BE2C (cell line): ENCODE measurements around the gene RTP4. TPM values are rescaled to one million over a fixed set of nuclear protein-coding genes. Genes with fewer than 3 reads are reported as not detected.

Source experiments
- DNase-seq: peaks from one replicate; pipeline ENCODE4 v3.0.0-alpha.2; 2020
- H3K27me3 ChIP-seq: fragments of 250-450 bp; sonication (Bioruptor Pico); 2 replicates; pipeline ENCODE4 v1.5.1; 2020; ENCODE audit warnings: mild to moderate bottlenecking
- H3K36me3 ChIP-seq: fragments of 250-450 bp; sonication (Bioruptor Pico); 2 replicates; pipeline ENCODE4 v1.5.1; 2020; ENCODE audit warnings: mild to moderate bottlenecking
- H3K4me1 ChIP-seq: fragments of 250-450 bp; sonication (Bioruptor Pico); 2 replicates; pipeline ENCODE4 v1.5.1; 2020
- H3K4me3 ChIP-seq: 2 replicates; pipeline ENCODE4 v1.5.1; 2011; ENCODE audit warnings: low read depth, low read length
- H3K9me3 ChIP-seq: fragments of 250-450 bp; sonication (Bioruptor Pico); 2 replicates; pipeline ENCODE4 v1.5.1; 2020
- CTCF ChIP-seq: IDR thresholded peaks from 2 replicates; pipeline ENCODE4 v1.5.1; 2012; ENCODE audit warnings: mild to moderate bottlenecking, low read depth, low read length
- polyA plus RNA-seq: library from polyadenylated mRNA; unstranded; fragments of >200 nt; gene quantifications from one replicate; pipeline ENCODE4 v1.2.1, GENCODE V29; 2012; ENCODE audit warnings: low read depth, missing spikeins; ENCODE audit not compliant: insufficient read length, insufficient read depth

The RTP4 gene
- not detected for polyA plus RNA-seq

GRCh38 chr3:187368251-187369088 is at the start of gene RTP4:
RTP4 (plus strand) TSS chr3:187368385; CDS start chr3:187368442, 57 bp downstream.
- Histone ChIP-seq H3K36me3 (no peaks in the 10 kb centered on the region), H3K4me3 (no peak within 1 kb of the TSS), H3K27me3 (peaks cover 6% of the 10 kb centered on the region), H3K4me1 (no peaks in the 10 kb centered on the region), H3K9me3 (no peaks in the 10 kb centered on the region)
- DNase-seq, result no peak
- TF ChIP-seq CTCF, result no peak

- Histone ChIP-seq H3K4me3 (peak overlapping the region; percentile 40), H3K27me3 (peaks cover 31% of the 10 kb centered on the region), H3K4me1 (no peaks in the 10 kb centered on the region), H3K36me3 (no peaks in the 10 kb centered on the region), H3K9me3 (no peaks in the 10 kb centered on the region)
- peak; percentile 89 for TF ChIP-seq CTCF
- DNase-seq, result peak; percentile 46
Measured at GRCh38 chr3:187318819-187319616, 49.2 kb upstream of the RTP4 start.

GRCh38 chr3:187319699-187320302 is 48.4 kb upstream of the RTP4 start:
- no peaks in the 10 kb centered on the region for H3K36me3 ChIP-seq
- H3K4me1 ChIP-seq, result no peaks in the 10 kb centered on the region
- DNase-seq, result peak; percentile 60
- H3K4me3 ChIP-seq, result peak overlapping the region; percentile 40
- no peaks in the 10 kb centered on the region for H3K9me3 ChIP-seq
- peaks cover 23% of the 10 kb centered on the region for H3K27me3 ChIP-seq
- peak; percentile 91 for TF ChIP-seq CTCF

- no peaks in the 10 kb centered on the region for H3K4me1 ChIP-seq
- TF ChIP-seq CTCF, result no peak
- no peak for DNase-seq
- no peaks in the 10 kb centered on the region for H3K36me3 ChIP-seq
- H3K9me3 ChIP-seq, result no peaks in the 10 kb centered on the region
- H3K4me3 ChIP-seq, result no peak overlapping the region
- peaks cover 5% of the 10 kb centered on the region for H3K27me3 ChIP-seq
Measured at GRCh38 chr3:187321766-187322165, 46.4 kb upstream of the RTP4 start.

- no peak for DNase-seq
- Histone ChIP-seq H3K9me3 (no peaks in the 10 kb centered on the region), H3K4me3 (no peak overlapping the region), H3K4me1 (no peaks in the 10 kb centered on the region), H3K27me3 (peaks cover 2% of the 10 kb centered on the region; the same call in 1 of the 2 replicates), H3K36me3 (no peaks in the 10 kb centered on the region)
- no peak for TF ChIP-seq CTCF
Measured at GRCh38 chr3:187322291-187322690, 45.9 kb upstream of the RTP4 start.
